Measurements from ENCODE around the gene ADCK1. TPM values are rescaled to one million over a fixed set of nuclear protein-coding genes. Genes with fewer than 3 reads are reported as not detected.

The ADCK1 gene
- total RNA-seq, 1 experiment from 2014 or later, result 12.2 TPM

- Histone ChIP-seq H3K27ac (ENCODE audit: insufficient read length, low read depth, low read length) (no peak overlapping the region), H2BK12ac (ENCODE audit: insufficient read length, low read depth, low read length) (no peak overlapping the region), H3T11ph (ENCODE audit: low read length) (no peak overlapping the region), H2BK15ac (ENCODE audit: low read depth, low read length) (no peak overlapping the region), H3K9me3 (ENCODE audit: control insufficient read depth, low read depth, low read length) (no peaks in the 10 kb centered on the region), H4K20me1 (ENCODE audit: control insufficient read depth, insufficient read depth, insufficient read length) (peaks cover 2% of the 10 kb centered on the region), H3K79me2 (ENCODE audit: insufficient read depth, low read length) (no peaks in the 10 kb centered on the region), H2AK5ac (ENCODE audit: insufficient read length, low read length) (no peak overlapping the region), H2BK120ac (ENCODE audit: low read depth, low read length, poor library complexity, severe bottlenecking) (no peak overlapping the region), H3K27me3 (ENCODE audit: insufficient read depth, low read length) (no peaks in the 10 kb centered on the region), H2AFZ (ENCODE audit: low read length) (no peak overlapping the region), H3K23ac (ENCODE audit: insufficient read length, low read depth, low read length) (no peak overlapping the region), H2BK20ac (ENCODE audit: low read depth, low read length, poor library complexity, severe bottlenecking) (no peak overlapping the region), H3K4me2 (ENCODE audit: insufficient read depth, insufficient read length, low read length) (no peak overlapping the region), H2BK5ac (ENCODE audit: insufficient read length, low read length) (no peak overlapping the region), H3K23me2 (ENCODE audit: insufficient read length, low read depth, low read length, poor library complexity, severe bottlenecking) (no peaks in the 10 kb centered on the region), H4K91ac (ENCODE audit: insufficient read length, low read depth, low read length) (no peak overlapping the region), H3K14ac (ENCODE audit: insufficient read depth, low read length) (no peak overlapping the region), H3K4me1 (ENCODE audit: insufficient read depth, low read length) (no peaks in the 10 kb centered on the region), H4K5ac (ENCODE audit: insufficient read length, low read depth, low read length) (no peak overlapping the region), H3K9ac (ENCODE audit: extremely low read depth, insufficient read length, low read length) (no peak overlapping the region), H3K56ac (ENCODE audit: insufficient read length, low read depth, low read length) (no peak overlapping the region), H3K18ac (ENCODE audit: insufficient read length, low read depth, low read length) (no peak overlapping the region), H3K4ac (ENCODE audit: low read depth, low read length) (no peak overlapping the region), H4K8ac (replicated peaks; ENCODE audit: insufficient read length, low read depth, low read length) (no peak overlapping the region), H3K79me1 (ENCODE audit: insufficient read depth, low read depth, low read length, poor library complexity, severe bottlenecking) (no peaks in the 10 kb centered on the region)
- H3K27ac Mint-ChIP-seq, result no peak overlapping the region; a peak in 1 of 7 replicates
- H3K27me3 Mint-ChIP-seq (ENCODE audit: low read depth), result no peaks in the 10 kb centered on the region
- peaks cover 0 to 8% (median 0%) of the 10 kb centered on the region in 3 experiments; a peak in 3 of 7 replicates for H3K36me3 Mint-ChIP-seq (ENCODE audit: insufficient read depth in 1 of 3, low read depth in 3 of 3)
- no peak for DNase-seq
- H3K9me3 Mint-ChIP-seq, result peaks cover 0 to 6% of the 10 kb centered on the region in 2 experiments; a peak in 1 of 5 replicates
- no peaks in the 10 kb centered on the region for H3K4me1 Mint-ChIP-seq
- TF ChIP-seq CTCF (conservative IDR thresholded peaks at IDR 0.05), result no peak
- no peak overlapping the region for H3K4me3 Mint-ChIP-seq
- no CpG with 5 or more reads among the region's 6 CpGs for WGBS (ENCODE audit: extremely low coverage, insufficient read length, low lambda C conversion rate)
Observed at GRCh38 chr14:77861201-77861600, 61.3 kb downstream of the ADCK1 start.
